SHP77 (cell line): ENCODE measurements around the gene PXN.
A peak's percentile ranks its signal among the peaks of the same experiment; 100 is the strongest.
"Not testable (repeated sequence)": the region's sequence is repeated elsewhere in the genome, so short reads cannot be mapped to it uniquely, and the experiment has no call there.

Source experiments
- DNase-seq, 2 experiments: peaks; one replicate each; lab custom pipeline; 2025; lab: John Stamatoyannopoulos, UW

PXN gene

DNA sequence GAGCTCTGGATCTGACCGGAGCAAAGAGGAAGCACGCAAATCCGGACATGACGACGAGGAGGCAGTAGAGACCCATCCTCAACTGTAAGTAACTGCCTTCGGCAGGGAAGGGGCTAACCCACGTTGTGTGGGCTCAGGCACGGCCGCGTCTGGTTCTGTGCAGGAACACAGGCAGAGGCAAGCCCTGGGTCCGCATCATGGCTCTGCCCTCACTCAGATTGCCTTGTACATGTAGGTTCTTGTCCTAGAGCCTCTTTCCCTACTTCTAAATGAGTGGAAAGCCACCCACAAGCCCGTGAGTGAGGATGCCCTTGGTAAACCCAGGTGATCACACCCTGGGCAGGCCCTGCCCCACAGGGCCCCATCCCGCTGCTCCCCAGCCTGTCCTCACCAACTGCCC lies 55.7 kb downstream of the PXN start:
- DNase-seq = no peak

DNA sequence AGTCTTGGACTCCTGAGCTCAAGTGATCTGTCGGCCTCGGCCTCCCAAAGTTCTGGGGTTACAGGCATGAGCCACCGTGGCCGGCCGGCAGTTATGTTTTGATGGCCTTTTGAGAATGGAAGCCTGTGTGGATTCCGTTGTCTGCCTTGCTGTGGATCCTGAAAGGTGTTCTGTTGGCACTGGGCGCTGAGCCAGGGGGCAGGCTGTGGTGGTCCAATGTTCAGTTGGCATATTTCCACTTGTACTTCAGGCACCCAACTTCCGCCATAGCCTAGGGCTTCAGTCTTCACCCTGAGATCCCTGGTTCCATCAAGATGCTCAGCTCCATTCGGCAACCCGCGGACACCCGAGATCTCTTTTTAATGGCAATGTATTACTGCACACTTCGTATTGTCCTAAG lies 58.3 kb downstream of the PXN start:
- no peak for DNase-seq

DNA sequence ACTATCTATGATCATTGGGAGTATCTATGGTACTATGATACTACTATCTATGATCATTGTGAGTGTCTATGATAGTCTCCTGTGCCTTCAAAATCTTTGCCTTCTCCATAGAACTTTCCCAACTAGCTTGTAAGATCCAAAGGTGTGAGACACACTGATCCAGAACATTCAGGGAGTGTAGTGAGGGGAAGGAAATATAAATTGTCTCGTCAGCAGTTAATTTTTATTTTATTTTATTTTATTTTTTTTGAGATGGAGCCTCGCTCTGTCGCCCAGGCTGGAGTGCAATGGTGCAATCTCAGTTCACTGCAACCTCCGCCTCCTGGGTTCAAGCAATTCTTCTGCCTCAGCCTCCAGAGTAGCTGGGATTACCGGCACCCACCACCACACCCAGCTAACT lies 58.7 kb downstream of the PXN start:
- DNase-seq = not testable (repeated sequence)

DNA sequence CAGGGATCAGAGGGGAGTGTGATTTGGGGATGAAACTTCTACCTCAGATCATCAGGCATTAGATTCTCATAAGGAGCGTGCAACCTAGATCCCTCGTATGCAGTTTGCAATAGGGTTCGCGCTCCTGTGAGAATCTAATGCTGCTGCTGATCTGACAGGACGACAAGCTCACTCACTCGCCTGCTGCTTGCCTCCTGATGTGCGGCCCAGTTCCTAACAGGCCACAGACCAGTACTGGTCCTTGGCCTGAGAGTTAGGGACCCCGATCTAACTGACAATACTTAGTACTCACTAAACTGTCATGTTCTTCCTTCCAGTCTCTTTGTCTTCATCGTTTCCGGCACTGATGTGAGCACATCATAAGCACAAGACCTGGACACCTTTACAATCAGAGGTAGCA lies 59.3 kb downstream of the PXN start:
- no peak for DNase-seq

DNA sequence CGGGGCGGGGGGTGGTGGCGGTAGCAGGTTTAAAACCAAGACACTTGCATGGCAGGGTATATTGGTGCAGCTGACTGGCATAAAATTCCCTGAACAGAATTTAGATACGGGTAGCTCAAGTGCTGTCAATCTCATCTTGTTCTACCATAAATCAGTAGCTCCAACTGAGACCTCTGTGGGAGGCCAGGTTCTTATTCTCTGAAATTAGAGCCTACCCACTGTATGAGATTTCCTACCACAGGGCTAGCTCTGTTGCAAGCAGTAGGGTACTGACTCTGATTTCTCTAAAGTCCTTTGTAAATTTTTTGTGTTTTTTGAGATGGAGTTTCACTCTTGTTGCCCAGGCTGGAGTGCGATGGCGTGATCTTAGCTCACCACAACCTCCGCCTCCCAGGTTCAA lies 61.4 kb downstream of the PXN start:
- DNase-seq = no peak

DNA sequence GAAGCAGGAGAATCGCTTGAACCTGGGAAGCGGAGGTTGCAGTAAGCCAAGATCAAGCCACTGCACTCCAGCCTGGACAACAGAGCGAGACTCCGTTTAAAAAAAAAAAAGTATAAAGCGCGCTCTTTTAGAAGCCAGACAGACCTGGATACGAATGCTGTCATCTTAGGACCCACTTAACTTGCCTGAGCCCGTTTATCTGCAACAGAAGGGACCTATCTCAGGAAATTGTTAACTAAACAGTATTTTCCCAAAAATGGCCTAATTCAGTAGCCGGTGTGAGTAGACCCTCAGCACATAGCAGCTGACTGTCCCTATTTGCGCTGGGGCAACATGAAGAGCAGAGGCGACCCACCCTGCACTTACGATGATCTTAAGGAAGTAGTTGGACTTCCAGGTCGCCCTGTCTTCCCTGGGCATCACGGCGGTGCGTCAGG lies 65.1 kb downstream of the PXN start:
- no peak for DNase-seq

DNA sequence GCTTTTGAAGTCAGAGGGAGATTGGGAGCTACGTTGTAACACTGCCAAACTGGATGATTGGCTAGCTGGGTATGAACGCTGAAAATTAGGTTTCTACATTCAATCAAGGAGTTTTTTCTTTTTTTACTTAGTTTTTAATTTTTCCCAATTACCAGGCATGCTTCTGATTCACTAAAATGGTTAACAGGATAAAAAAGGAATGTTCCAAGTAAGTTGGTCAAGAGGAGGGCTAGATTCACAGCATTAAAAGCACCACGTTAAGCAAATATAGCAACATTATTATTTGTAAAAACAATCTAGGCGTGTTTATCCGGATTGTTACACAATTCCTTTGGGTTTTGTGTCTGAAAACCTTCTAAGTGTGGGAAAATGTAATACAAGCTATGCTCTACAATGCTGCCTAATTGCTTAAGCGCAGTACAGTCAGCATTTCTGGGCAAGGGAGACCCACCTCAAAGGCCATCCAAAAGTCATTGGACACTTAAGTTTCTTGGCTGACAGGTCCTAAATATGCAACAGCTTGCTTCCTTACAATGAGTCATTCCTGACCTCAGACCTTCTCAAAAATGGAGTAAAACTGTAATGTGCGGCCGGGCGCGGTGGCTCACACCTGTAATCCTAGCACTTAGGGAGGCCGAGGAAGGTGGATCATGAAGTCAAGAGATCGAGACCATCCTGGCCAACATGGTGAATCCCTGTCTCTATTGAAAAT lies 65.8 kb downstream of the PXN start:
- DNase-seq = no peak

DNA sequence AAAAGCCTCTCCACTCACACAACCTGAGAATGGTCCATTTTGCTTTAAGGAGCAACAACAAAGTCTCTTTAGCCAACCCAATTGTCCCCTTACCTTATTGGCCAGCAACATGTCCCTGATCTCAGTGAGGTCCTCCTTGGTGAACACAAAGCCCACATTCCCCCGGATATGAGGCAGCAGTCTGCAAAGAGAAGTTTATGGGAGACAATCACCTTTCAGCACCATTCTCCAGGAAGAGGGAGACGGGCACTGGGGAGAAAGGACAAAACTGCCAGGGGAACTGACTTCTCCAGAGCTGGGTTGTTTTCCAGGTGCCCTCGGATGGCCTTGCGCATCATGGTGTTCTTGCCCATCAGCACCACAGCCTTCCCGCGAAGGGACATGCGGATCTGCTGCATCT lies 66.5 kb downstream of the PXN start:
- DNase-seq = no peak

DNA sequence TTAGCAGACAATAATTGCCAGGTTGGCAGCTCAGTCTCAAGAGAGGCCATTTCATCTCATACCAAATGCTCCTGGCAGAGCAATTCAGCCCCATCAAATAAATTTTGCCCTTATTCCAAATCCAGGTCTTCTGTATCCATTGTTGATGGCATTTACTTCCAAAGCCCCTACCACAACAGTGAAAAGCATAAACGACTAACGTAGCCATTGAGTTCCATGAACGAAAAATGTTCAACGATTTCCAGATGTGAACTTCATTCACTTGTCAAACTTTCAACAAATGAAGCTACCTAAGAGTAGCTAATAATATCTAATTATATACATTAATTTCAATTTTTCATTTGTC lies 68.0 kb downstream of the PXN start:
- DNase-seq = no peak

DNA sequence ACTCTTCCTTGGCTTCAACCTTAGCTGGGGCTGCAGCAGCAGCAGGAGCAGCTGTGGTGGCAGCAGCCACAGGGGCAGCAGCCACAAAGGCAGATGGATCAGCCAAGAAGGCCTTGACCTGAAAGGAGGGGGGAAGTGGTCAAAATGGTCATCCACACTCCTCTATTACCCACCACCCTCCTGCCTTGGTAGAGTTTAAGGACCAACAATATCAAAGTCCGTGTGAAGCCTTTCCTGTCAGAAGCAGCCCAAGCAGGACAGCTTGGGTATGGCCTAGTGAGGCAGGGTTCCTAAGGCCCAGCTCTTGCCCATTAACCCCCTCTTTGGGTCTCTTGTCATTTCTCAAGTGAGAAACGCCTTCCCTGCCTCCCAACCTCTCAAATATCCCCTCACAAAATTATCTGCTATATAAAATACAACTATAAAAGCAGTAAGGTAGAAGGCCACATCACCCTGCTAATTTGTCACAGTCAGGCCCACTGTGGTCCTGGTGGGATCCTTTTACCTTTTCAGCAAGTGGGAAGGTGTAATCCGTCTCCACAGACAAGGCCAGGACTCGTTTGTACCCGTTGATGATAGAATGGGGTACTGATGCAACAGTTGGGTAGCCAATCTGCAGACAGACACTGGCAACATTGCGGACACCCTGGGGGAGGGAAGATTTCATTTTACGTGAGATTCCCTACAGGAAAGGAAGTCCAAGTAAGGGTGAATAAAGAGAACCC lies 68.6 kb downstream of the PXN start:
- not testable (repeated sequence) for DNase-seq

DNA sequence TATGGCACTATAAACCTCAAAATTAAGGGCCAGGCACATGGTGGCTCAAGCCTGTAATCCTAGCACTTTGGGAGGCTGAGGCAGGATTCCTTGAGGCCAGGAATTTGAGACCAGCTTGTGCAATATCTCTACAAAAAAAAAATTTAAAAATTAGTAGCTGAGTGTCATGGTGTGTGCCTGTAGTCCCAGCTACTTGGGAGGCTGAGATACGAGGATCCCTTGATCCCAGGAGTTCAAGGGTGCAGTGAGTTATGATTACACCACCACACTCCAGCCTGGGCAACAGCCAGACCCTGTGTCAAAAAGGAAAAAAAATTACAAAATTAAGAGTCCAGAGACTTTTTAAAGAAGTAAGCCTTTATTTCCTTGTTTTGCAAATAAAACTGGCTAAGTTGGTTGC lies 69.2 kb downstream of the PXN start:
- DNase-seq = no peak

DNA sequence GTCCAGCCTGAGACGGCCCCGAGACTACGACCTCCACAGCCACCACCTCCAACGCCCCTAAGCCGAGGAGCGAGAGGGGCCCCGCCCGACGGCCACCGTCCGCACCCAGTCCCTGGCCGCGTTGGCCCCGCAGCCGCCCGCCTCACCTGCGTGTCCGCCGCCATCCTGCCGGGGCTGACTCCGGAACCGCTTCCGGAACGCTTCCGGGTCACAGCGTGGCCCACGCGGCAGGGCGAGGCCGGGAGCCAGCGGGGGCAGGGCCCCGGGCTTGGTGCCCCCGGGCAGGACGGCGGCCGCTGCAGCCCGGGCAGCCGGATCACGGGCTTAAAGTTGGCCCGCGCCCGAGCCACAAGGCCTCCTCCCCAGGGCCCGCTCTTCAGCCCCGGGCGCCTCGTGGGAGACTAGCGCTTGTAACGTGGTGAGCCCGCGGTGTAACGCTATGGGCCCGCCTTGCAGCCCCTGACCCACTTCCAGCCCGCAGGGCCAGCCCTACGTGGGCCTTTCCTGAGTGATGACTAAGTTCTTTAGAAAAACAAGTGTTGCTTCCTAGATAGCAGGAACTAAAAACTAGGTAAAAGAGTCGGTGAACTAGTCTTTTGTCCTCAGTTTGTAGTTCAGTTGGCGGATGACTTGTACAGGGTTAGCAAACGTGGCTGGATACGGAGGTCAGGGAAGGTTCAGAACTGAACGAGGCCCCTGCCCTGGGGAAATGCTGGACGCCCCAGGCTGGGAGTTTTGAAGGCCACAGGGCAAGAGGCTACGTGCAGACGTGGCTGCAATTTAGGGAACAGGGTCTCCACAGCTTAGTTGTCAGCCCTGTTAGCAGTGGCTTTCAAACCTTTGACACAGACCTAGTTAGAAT lies 70.8 kb downstream of the PXN start, which contains the start of gene GCN1:
GCN1 (minus strand) TSS at position 182 of the 862 bp plus-strand sequence; CDS start at position 164, 18 bp downstream.
- DNase-seq = peak; percentile 70 to 85

DNA sequence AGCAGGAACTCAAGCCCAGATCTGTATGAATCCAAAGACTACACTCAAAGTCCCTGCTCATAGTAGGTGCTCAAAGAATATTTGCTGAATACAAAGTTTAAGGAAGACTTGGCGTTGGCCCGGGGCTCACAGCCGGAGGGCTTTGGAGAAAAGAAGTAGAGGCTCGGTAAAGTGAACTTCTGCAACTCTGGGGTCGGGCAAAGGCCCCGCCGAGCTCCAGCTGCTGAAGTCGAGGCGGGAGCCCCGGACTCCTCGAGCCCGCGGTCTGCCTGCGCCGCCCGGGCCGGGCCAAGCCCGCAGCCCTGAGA lies 71.3 kb downstream of the PXN start:
- no peak for DNase-seq

DNA sequence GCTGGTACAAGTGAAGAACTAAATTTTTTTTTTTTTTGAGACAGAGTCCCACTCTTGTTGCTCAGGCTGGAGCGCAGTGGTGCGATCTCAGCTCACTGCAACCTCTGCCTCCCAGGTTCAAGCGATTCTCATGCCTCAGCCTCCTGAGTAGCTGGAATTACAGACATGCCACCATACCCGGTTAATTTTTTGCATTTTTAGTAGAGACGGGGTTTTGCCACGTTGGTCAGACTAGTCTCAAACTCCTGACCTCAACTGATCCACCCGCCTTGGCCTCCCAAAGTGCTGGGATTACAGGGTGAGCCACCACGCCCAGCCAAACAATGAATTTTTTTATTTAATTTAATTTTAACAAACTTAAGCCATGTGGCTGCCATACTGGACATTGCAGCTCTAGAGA lies 72.2 kb downstream of the PXN start:
- not testable (repeated sequence) for DNase-seq

DNA sequence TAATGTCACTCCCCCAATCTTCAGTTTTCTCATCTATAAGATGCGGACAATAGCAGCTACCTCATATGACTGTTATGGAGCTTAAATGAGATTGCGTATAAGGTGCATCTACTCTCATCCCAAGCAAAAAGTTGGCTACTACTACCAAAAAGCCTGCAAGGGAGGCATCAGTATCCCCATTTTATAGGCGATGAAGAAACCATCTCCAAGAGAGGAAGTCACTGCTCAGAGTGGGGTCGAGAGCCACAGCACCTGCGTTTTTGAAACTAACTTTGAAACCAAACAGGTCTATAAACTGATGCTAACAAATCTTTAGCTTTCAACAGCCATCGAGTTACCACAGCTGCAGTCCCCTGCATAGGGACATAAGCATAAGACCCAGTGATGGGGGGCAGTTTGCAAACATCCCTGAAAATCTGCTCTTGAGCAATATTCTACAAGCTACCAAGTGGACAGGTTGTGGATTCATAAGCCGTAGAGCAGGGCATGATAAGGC lies 74.5 kb downstream of the PXN start:
- no peak for DNase-seq

DNA sequence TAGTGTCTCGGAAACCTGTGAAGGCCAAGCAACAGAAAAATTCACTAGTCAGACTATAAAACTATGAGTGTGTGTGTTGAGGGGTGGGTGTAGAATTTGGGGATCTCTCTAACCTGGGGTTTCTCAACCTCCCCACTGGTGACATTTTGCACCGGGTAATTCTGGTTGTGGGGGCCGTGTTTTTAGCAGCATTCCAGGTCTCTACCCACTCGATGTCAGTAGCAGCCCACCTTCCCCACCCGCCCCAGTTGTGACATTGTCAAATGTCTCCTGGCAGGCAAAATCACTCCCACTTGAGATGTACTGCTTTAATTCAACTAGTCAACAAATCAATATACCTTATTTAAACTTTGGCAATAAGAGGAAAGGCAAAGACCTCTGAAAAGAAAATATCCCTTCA lies 75.1 kb downstream of the PXN start:
- DNase-seq = no peak

DNA sequence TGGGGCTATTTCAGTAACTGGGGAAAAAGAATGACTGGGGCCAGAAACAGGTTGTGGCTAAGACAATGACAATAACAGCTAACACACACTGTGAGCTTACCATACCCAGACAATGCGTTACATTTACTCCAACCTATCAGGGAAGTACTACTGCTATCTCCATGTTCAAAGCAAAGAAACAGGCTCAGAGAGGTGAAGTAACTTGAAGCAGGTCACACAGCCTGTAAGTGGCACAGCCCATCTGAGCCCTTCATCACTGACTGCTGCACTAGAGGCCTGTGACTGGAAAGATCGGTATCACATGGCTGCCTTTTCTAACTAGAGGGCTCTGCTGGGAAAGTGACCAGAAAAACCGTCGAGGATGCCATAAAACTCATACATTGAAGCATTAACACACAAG lies 78.9 kb downstream of the PXN start:
- no peak for DNase-seq

DNA sequence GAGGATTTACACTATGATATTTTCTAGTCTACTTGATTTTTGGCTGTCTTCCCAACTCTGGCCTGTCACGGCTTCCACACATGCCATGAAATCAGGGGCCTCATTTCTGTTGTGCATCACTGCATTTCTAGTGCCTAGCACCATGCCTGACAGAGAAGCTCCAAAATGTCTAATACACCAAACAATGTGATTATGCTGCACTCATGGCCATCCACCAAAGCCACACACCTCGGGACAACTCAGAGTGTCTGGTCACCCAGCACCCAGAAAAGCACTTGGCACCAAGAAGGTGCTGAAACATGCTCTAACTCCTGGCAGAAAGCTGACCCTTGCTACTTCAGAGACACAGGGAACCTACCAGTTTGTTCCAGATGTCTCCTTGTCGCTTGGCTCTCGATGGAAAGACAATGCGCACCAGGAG lies 82.3 kb downstream of the PXN start:
- no peak for DNase-seq

DNA sequence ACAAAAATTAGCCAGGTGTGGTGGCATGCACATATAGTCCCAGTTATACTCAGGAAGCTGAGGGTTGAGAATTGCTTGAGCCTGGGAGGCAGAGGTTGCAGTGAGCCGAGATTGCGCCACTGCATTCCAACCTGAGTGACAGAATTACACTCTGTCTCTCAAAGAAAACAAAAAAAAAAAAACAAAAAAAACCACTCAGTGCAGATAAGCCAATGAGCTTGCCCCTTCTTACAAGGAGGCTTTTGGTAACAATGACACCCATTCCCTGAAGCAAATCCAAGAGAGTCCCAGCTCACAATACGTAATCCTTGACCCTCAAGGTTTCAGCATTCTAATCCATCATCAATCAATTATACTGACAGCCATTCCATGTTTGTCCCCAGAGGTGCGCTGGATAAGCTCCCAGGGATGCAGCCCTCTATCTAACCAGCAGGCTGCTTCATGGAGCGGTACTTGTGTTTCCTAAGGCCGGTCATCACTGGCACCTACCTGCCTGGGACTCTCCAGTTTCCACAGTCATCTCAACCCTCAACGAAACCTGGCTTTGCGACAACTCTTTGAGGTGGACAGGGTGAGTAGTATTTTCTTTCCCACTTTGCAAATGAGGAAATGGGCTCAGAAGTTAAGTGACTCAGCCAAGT lies 83.4 kb downstream of the PXN start:
- no peak for DNase-seq

DNA sequence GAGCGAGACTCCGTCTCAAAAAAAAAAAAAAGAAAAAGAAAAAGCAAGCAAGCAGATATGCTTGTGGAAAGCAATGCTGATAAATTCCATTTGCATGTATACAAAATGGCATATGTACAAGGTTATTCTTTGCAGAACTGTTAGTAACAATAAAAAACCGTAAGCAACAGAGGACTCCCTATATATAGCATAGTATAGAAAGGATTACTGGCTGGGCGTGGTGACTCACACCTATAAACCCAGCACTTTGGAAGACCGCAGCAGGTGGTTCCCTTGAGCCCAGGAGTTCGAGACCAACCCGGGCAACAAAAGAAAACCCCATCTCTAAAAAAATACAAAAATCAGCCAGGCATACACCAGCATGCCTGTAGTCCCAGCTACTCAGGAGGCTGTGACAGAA lies 84.6 kb downstream of the PXN start:
- DNase-seq = no peak

DNA sequence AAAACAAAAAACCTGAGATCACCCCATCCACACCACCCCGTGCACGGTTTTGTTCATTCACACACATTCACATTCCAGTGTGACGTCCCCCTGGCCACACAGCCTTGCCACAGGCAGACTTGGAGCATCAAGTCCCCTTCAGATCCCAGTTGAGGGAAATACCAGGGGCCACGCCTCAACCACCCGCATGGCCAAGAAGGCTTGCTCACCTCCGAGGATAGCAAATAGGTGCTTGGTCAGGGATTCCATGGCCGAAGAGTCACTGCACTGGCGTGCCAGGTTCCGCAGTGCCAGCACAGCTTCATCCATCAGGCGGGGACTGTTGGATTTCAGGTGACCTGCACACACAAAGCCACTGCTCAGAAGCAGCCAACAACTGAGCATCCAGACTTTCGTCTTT lies 90.0 kb downstream of the PXN start:
- no peak for DNase-seq

DNA sequence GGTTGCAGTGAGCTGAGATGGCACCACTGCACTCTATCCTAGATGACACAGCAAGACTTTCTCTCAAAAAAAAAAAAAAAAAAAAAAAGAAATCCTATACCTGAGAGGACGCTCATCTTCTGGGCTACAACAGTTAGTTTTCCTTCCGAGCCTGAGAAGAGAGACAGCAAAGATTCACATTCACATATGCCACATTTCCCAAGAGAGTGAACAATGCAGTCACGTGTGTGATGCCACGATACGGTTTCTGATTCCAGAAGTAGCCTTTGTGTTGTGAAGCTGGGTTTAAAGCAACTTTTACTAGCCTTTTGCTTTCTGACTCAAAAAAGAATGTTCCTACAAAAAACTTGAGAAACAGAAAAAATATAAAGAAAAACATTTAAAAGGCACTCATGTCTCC lies 90.5 kb downstream of the PXN start:
- no peak for DNase-seq
